ENCODE results near the gene NR0B1. TPM values are rescaled to one million over a fixed set of nuclear protein-coding genes. Genes with fewer than 3 reads are reported as not detected.

The NR0B1 gene
- polyA plus RNA-seq, 5 donors: 0.07 to 0.65 (median 0.40) TPM; not detected in 1

GRCh38 chrX:30275498-30275897 lies 33.7 kb downstream of the NR0B1 start:
- DNase-seq: no peak

- DNase-seq: no peak
Measured at GRCh38 chrX:30270639-30271038, 38.6 kb downstream of the NR0B1 start.

GRCh38 chrX:30262763-30263162 lies 46.4 kb downstream of the NR0B1 start:
- DNase-seq: no peak

- DNase-seq: no peak
Measured at GRCh38 chrX:30261012-30261411, 48.2 kb downstream of the NR0B1 start.

- no peak for DNase-seq
Measured at GRCh38 chrX:30259927-30260326, 49.3 kb downstream of the NR0B1 start.

Other genes with a start within 250 kb of the NR0B1 start
- not detected for gene MAGEB2, start 93.8 kb downstream of the NR0B1 start, polyA plus RNA-seq (ENCODE audit: insufficient read depth in 1 of 5, insufficient read length in 5 of 5, low replicate concordance in 1 of 5)
- not detected for gene MAGEB3, start 78.7 kb downstream of the NR0B1 start, polyA plus RNA-seq (ENCODE audit: insufficient read depth in 1 of 5, insufficient read length in 5 of 5, low replicate concordance in 1 of 5)
- gene MAGEB4, start 67.4 kb downstream of the NR0B1 start, polyA plus RNA-seq (ENCODE audit: insufficient read depth in 1 of 5, insufficient read length in 5 of 5, low replicate concordance in 1 of 5): not detected
- gene MAGEB1, start 62.2 kb downstream of the NR0B1 start, polyA plus RNA-seq (ENCODE audit: insufficient read depth in 1 of 5, insufficient read length in 5 of 5, low replicate concordance in 1 of 5): not detected

Measured in right lung (tissue), 5 donors.